OCI-LY7 (cell line): ENCODE results near the gene TMTC1.

Experiments
- CTCF ChIP-seq: fragments of 200-600 bp; sonication (generic); conservative IDR thresholded peaks from 2 replicates; pipeline ENCODE4 v1.5.1; 2014; ENCODE audit warnings: mild to moderate bottlenecking, antibody characterized with exemption, low read length, moderate library complexity, mixed read lengths
- EZH2phosphoT487 ChIP-seq: fragments of 200-600 bp; sonication (generic); IDR thresholded peaks from 2 replicates; pipeline ENCODE4 v1.6.1; 2018; ENCODE audit warnings: low read depth, borderline replicate concordance, mild to moderate bottlenecking, mixed run types, antibody characterized with exemption, low read length, moderate library complexity, mixed read lengths

GRCh38 chr12:29510591-29511185 is 273.1 kb downstream of the TMTC1 start:
- TF ChIP-seq CTCF (no peak), EZH2phosphoT487 (no peak)
